Activated CD4-positive, alpha-beta T cell treated with anti-CD3 and anti-CD28 coated beads for 1 hour (primary cell): ENCODE measurements around the gene FOXI3.

Experiments used
- DNase-seq: peaks from one replicate; pipeline ENCODE4 v3.0.0-alpha.2; 2020

Gene FOXI3

DNA sequence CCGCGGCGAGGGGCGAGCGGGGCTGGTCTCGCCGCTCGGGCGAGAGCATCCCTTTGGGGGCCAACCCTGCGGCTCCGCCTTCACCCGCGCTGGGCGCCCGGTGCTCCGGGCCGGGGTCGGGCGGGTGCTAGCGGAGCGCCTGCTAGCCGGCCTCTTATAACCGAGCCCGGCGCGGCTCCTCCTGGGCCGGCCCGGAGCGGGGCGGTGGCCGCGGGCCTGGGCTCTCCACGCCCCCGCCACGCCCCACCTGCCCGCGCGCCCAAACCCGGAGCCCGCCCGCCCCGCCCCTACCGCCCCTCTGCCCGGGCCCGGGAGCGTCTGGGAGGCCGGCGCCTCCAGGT lies at the start of gene FOXI3:
FOXI3 (minus strand) TSS at position 129 of the 341 bp plus-strand sequence. CDS start 158 bp downstream, outside the sequence.
- DNase-seq = no peak

DNA sequence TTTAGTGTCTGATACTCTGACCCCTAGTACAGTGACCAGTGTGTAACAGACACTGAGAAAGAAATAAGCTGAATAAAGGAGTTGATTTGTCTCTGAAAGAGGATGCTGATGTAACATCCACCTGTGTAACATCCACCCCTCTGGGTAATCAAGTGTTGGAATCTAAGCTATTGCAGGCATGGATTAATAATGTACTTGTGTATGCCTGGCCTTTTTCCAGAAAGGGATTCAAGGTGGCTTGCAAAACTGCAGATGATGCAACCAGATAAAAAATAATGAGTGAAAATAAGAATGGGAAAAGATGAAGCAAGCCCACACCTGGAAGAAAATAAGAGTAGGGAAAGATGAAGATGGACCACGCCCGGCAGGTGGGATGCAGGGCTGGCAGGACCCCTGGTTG lies 48.2 kb upstream of the FOXI3 start:
- DNase-seq = no peak

DNA sequence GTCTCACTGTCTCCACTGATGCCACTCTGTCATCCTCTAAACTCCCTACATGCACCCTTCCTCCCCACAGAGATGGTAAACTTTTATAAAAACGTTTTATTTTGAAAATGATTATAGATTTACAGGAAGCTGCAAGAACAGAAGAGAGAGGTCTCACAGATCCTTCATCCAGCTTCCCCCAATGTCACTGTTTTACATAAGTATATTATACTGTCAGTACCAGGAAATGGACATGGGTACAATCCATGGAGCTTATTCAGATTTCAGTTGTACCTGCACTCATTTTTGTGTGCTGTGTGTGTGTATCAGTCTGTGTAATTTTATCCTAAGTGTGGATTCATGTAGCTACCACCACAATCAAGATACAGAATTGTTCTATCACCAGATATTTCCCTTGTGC lies 46.7 kb upstream of the FOXI3 start:
- DNase-seq = no peak

DNA sequence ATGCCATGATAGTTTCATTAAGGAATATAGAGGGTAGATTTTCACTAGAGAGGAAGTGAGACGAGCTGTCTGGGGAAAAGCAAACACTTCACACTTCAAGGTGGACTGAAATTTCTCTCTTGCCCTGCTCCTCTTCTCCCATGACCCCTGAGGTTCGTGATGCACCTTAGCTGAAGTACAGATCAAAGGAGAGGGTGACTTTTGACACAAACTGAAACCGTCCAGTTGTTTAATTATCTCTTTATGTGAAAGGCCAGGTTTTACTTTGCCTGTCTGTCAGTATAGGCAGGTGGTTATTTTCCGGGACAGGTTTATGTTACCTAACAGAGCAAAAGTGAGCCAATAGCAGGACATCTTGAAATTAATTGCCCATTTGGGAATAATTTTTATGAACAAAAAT lies 41.0 kb upstream of the FOXI3 start:
- no peak for DNase-seq

DNA sequence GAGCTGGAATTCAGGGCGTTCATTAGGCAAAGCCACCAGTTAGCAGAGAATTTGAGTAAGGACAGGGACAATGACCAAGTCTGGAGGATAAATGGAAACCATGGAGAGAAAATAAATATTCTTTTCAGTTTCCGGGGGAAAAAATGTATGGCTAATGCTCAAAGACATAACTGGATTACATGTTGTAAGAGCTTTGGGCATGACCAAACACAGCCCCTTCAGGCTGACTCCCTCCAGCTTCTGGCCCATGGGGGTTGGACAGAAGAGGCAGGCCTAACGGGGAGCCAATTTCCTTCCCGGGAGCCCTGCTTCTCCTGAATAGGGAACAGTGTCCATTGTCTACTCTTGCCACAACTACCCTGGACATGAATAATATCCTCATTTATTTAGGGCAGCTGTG lies 39.5 kb upstream of the FOXI3 start:
- no peak for DNase-seq

DNA sequence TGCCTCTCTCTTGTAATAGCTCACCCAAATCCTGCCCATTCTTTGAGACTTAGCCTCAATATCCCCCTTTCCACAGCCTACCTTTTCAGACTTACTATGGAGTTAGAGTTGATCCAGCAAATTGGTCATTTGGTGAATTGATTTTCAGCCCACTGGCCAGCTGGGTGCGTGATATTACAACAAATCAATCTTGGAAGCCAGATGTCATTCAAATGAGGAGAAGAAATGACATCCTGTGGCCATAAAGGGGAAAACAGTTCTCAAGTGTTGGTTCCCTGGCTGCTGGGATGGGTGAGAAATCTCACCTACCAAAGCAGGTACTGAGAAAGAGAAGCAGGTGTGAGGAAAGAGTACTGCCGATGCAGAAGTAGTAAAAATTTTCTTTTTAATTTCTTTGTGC lies 36.7 kb upstream of the FOXI3 start:
- no peak for DNase-seq

DNA sequence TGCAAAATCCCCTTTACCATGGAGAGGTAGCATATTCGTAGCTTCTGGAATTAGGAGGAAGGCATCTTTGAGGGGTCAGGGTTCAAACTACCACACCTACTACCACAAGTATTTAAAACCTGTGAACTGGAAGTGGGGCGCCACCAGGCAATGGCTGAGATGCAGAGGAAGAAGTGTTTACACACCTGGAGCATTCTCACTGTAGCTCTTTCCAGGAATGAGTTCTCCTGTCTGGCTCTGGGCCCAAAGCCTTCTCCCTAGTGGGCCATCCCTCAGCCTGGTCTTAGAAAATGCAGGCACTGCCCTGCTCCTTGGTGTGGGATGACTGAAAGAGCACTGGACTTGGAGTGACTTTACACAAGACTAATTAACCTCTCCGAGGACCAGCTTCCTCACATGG lies 30.7 kb upstream of the FOXI3 start:
- no peak for DNase-seq

DNA sequence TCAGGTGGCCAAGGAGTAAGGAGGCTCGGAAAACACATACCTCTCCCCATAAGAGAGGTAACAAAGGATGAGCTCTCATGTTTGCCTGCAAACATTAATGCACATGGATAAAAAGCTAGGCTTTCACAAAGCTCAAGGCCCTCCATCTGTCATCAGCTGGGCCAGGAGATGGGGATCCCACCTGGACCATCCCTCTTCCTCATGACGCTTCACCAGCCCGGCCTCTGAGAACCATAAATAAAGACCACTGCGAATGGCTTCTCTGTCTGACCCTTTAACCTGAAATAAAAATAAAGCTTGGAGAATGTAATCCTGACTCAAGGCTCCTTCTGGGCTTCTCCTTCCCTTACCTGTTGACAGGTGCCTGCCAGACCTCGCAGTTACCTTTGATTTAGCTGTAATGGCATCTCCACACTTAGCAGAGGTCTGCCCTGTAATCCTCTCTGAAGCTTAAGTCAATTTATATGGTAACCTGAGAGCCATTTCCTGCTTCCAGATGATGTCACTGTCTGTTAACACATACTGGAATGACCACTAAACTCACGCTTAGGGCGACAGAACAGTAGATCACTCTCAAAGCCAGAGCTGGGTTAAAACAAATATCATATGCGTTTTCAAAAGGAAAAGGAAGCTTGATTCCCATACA lies 29.3 kb upstream of the FOXI3 start:
- DNase-seq = no peak

DNA sequence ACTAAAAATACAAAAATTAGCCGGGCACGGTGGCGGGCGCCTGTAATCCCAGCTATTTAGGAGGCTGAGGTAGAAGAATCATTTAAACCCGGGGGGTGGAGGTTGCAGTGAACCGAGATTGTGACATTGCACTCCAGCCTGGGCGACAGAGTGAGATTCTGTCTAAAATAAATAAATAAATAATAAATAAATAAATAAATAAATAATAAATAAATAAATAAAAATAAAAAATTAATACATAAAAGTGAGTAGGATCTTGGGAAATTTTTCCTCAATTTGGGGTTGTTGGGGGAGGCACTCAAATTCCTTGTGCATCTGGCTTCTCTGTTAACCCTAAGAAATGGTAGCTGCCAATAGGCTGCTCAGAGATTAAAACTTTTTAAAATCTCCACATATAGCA lies 20.3 kb upstream of the FOXI3 start:
- DNase-seq = no peak

DNA sequence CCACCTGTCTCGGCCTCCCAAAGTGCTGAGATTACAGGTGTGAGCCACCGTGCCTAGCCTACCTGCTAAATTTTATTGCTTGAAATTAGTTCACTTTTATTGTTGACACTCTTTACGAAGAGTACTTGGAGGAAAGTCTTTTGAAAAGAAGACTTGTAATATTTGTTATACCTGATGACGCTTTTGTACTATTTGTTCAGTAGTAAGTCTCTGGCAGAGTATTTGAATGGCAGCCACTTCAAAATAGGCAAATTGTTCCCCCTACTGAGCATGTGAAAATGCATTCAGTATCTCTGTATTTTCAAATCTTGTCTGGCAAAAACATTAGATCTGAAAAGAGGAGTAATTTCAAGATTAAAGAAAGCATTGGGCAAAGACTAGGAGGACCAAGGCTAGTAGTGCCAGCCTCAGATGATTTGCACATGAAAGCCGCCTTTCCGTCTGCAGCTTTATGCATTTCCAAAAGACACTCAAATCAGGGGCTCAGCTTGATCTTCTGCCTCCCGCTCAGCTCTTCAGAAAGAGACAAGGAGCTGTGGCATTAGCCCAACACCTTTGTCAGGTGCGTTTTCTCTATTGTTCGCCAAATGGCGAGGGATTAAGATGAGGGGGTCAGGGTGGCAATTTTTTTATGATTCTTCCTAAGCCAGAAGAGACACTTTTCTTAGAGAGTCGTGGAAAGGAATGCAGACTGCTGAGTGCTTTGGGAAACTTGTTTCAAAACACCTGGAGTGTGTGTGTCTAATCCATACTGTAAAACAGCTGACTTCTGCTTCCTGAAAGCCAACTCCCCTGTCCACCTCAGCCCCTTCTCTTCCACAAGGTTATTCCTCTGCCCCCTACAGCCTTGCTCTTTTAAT lies 18.8 kb upstream of the FOXI3 start:
- no peak for DNase-seq

DNA sequence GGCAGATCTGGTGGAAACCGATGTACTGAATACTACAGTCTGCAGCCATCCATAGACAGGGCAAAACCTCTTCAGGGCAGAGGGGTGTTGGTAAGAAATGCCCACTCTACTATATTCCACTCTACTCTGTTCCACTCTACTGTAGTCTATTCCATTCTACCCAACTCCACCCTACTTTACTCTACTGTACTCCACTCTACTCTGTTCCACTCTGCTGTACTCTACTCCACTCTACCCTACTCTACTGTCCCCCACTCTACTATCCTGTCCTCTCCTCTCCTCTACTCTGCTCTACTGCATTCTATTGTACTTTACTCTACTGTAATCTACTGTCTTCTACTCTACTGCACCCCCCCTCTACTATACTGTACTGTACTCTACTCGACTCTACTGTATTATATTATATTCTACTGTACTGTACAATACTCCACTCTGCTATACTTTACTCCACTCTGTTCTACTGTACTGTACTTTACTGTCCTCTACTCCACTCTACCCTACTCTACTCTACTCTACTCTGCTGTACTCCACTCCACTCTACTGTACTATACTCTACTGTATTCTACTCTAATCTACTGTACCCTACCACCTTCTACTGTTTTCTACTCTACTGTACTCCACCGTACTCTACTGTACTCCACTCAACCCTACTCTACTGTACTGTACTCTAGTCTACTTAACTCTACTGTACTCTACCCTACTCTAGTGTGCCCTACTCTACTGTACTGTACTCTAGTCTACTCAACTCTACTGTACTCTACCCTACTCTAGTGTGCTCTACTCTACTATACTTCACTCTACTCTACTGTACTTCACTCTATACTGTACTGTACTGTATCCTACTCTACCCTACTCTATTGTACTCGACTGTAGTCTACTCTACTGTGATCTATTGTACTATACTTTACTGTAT lies 17.0 kb upstream of the FOXI3 start:
- no peak for DNase-seq

DNA sequence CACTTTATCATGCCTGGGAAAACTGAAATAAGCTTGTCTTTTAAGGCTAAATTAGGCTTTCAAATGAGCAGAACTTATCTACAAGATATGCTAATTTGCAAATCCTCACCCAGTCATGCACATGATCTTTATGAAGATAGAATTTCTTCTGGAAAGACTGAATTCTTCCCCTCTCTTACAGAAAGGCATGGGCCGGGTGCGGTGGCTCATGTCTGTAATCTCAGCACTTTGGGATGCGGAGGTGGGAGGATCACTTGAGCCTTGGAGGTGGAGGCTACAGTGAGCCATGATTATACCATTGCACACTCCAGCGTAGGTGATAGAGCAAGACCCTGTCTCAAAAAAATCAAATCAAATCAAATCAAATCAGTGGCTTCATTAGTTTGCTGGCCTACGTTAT lies 11.7 kb upstream of the FOXI3 start:
- no peak for DNase-seq

DNA sequence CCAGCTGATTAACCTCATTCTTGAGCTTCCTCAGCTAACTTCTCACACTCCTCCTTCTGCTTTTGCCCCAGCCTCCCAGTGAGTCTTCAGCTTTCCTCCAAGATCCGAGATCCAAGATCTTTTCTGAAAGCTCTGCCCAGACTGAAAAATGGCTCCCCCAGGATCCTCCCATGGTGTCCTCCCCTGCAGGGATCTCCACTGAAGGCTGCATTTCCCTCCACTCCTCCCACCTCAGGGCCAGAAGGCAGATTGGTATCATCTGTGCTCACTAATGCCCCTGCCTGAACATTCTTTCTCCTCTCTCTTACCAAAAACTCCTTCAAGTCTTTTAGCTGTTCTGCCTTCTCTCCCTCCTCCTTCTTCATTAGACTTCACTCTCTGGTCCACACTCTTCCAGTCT lies 6.1 kb upstream of the FOXI3 start:
- DNase-seq = no peak

DNA sequence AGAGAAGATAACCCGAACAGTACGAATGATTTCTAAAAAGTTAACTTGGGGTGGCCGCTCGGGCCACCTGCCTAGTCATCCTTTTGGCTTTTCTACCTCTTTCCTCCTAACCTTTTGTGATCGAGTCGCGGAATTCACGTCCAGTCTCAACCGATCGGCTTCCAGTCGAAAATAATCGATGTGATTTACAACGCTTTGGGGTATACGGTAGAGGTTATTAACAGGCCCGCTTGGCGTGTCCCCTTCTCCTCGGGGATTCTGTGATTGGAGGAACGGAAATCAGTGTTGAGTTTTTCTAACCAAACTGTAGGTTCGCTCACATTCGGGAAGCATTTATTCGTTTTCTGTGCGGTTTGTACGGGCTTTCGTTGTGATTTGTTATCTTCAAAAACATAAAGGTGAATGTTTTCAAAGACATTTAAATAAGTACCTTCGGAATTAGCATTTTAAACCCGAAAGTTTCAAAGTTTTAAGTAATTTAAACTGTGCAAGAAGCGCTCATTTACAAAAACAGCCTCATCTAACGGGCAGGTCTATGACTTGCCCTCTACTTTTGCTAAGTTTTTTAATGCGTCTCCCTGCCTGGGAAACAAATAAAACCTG lies 588 bp upstream of the FOXI3 start:
- no peak for DNase-seq

DNA sequence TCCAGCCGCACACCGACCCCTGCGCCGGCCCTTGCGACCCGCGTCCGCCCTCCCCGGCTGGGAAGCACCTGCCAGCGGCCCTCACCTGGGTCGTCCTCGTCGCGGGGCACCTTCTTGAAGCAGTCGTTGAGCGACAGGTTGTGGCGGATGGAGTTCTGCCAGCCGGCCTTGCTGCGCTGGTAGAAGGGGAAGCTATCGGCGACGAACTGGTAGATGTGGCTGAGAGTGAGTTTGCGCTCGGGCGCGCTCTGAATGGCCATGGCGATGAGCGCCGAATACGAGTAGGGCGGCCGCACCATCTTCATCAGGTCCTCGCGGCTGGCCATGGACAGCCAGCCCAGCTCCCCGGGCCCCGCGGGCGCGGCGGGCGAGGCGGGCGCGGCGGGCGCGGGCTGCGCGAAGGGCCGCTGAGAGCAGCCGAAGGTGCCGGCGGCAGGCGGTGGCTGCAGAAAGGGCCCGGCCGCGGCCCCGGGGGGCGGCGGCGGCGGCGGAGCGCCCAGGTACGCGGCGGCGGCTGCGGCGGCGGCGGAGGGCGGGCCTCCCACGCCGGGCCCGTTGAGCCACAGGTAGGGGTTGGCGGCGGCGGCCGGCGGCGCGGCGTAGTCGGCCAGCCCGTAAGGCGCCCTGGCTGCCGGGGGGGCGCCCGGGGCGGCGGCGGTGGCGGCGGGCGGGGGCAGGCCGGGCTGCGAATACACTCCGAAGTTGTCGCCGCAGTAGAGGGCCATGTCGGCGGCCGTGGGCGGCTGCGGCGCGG lies 505 bp downstream of the FOXI3 start:
- no peak for DNase-seq

DNA sequence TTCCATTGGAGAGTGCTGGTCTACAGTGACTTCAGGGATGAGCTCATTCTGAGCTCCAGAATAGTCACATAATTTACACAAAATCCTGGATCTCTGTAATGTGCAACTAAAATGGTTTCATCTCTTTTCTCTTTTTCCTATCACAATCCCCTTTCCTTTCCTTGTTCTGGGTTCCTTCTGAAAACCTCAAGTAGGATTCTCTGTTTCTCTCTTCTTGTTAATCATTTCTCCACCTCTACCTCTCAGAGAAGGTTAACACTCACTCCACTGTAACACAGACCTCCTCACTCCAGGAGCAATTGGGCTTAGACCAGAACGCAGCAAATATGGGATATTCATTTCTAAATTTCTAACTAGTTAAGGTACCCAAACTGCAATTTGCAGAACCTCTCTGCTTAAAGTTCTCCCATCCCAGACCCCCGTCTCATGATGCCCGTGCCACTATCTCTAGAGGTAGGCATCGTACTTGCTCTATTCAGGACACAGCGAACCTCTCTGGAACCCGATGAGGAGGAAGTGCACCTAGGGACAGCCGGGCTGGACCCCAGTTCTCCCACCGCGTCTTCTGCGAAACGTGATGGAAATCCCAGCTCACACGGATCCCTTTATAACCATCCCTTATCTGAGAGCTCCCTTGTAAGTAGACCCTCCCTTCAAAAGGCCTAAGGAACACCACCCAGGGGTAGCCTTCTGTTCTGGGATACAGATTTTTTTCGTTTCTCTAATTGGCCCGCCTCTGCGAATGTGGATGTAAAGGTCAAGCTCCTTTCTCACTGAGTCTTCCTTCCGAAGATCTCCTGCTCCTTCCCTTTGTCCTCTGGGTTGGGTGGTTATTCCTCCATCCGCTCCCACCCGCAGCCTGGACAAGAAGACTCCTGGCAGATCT lies 1.3 kb downstream of the FOXI3 start:
- no peak for DNase-seq

DNA sequence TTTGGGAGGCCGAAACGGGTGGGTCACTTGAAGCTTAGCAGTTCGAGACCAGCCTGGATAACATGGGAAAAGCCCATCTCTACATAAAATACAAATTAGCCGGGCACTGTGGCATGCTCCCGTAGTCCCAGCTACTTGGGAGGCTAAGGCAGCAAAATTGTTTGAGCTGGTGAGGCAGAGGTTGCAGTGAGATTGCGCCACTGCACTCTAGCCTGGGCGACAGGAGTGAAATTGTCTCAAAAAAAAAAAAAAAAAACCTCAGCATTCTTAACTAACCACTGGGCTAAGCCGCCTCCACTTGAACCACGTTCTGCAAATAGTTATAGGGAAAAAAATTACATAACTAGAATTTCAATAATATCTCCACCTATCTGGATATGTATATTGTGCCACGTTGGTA lies 2.3 kb downstream of the FOXI3 start:
- no peak for DNase-seq

DNA sequence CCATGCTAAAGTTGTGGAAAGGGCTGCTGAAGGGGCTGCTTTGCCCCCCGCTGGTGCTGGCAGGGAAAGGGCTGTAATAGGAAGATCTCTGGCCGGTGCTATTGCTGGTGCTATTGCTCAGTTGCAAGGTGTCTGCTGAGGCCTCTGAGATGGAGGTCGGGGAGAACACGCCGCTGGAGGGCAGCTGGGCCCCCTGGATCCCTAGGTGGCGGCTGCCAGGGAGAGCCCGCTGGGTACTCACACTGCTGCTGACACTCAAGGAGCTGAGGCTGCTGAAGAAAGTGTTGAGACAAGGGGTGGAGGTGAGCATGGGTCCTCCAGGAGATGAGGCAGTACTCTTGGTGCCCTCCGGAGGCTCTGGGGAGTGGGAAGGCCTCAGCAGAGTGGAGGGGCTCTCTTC lies 4.2 kb downstream of the FOXI3 start:
- no peak for DNase-seq

DNA sequence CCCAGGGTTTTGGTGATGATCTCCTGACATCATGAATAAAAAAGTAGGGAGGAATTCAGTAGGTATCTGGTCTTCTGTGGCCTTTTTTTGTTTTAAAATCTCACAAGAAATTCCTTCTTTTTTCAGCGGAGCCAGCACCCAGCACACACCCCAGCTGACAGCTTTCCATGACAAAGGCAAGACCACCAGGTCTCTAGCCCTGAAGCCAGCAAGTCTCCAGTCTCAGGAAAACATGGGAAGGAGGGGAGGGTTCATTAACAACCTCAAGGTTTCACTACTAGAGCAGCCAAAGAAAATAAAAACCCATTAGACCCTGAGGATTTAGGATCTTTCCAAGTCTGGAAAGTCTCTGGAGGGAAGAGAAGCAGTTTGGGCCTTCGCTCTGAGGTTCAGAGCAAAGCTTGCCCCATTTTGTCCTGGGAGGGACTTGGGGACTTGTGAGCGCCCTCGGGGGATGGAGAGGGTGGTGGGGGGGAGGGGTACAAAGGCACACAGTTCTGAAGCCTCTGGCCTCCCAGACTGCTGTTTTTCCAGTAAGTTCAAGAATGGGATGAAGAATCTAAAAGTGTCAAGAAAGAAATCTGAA lies 9.0 kb downstream of the FOXI3 start:
- no peak for DNase-seq

DNA sequence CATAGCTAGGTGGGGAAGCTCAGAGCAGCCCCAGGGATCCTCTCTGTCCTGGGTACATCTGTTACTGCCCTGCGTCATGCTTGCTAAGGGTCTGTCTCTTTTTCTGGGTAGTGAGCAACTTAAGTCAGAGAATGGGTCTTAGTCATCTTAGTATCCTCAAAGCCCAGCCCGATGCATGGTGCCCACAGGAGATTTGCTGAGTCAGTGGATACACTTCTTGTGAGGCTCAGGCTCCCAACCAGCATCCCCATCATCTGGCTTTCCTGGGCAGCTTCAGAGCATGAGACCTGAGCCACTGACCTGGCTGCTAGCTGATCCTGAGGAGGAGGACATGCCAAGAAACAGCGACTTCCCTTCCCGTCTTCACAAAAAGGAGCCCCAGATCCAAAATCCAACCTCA lies 10.0 kb downstream of the FOXI3 start:
- no peak for DNase-seq

DNA sequence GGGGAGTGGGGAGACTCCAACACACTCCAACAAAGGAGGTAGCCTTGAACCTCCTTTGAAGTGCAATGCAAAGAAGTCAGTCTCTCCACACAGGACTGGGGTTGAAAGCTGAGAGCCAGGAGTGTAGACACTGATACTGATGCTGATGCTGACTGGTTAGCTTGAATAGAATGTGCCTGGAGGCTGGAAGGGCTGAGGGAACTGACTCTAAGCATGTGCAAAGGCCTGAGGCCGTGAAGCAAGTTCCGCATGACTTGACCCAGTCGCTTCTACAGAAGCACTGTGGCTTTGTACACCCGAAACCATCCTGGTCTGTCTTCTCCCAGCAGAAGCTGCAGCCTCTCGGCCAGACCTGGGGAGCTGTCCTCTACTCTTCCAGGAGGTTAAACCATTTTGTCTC lies 10.4 kb downstream of the FOXI3 start:
- no peak for DNase-seq
